LNCaP clone FGC (cell line): Measurements from ENCODE around the gene BCL3.
"Not testable (repeated sequence)": the region's sequence is repeated elsewhere in the genome, so short reads cannot be mapped to it uniquely, and the experiment has no call there.

Experiments
- DNase-seq: peaks from one replicate; pipeline ENCODE4 v3.0.0-alpha.2; 2011; ENCODE audit warnings: low read depth
- H3K4me3 ChIP-seq: 2 replicates; pipeline ENCODE4 v1.5.1; 2011; ENCODE audit warnings: mild to moderate bottlenecking, low read depth, low read length, control low read depth
- CTCF ChIP-seq: IDR thresholded peaks from 2 replicates; pipeline ENCODE4 v1.5.1; 2012; ENCODE audit warnings: mild to moderate bottlenecking; ENCODE audit not compliant: control insufficient read depth, insufficient read depth; ENCODE audit errors: extremely low read depth

Gene BCL3

GRCh38 chr19:44705502-44706010 is 43.0 kb upstream of the BCL3 start:
- no peak overlapping the region for H3K4me3 ChIP-seq
- no peak for TF ChIP-seq CTCF
- no peak for DNase-seq

- no peak for TF ChIP-seq CTCF
- H3K4me3 ChIP-seq, result no peak overlapping the region
- DNase-seq, result no peak
Measured at GRCh38 chr19:44706506-44707236, 41.8 kb upstream of the BCL3 start.

- no peak overlapping the region for H3K4me3 ChIP-seq
- no peak for TF ChIP-seq CTCF
Measured at GRCh38 chr19:44707794-44708193, 40.7 kb upstream of the BCL3 start.

GRCh38 chr19:44708940-44709339 is 39.6 kb upstream of the BCL3 start:
- TF ChIP-seq CTCF, result no peak
- no peak for DNase-seq
- H3K4me3 ChIP-seq, result no peak overlapping the region

More at GRCh38 chr19:44707794-44708193, 40.7 kb upstream of the BCL3 start:
- no peak for DNase-seq

GRCh38 chr19:44709434-44710266 is 38.9 kb upstream of the BCL3 start:
- not testable (repeated sequence) for DNase-seq, H3K4me3 ChIP-seq

- TF ChIP-seq CTCF, result no peak
- H3K4me3 ChIP-seq, result no peak overlapping the region
- no peak for DNase-seq
Measured at GRCh38 chr19:44710483-44710882, 38.0 kb upstream of the BCL3 start.

DNA sequence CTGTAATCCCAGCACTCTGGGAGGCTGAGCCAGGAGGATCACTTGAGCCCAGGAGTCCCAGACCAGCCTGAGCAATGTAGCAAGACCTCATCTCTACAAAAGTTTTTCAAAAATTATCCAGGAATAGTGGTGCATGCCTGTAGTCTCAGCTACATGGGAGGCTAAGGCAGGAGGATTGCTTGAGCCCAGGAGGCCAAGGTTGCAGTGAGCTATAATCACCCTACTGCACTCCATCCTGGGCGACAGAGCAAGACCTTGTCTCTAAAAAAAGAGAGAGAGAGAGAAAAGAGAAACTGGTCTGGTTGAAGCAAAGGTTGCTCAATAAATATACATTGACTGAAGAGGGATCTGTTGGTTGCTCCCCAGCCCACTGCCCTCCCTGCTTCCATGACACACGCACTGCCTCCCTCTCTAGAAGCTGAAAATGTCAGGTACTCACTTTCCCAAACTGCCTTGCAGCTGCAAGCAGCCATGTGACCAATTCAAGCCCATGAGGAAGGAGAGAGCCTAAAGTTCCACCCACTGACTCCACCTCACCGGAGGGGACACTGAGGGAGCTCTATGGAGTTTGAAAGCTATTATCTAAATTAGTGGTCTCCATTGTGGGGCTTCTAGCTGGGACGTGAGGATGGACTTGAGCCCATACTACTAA is 35.5 kb upstream of the BCL3 start:
- no peak overlapping the region for H3K4me3 ChIP-seq
- DNase-seq, result no peak
- TF ChIP-seq CTCF, result no peak
